Trophoblast cell (in vitro differentiated cells and primary cell): Measurements from ENCODE around the gene SETX.
A peak's percentile ranks its signal among the peaks of the same experiment; 100 is the strongest.

Experiments used
- DNase-seq, 2 donors: peaks; one replicate each; pipeline ENCODE4 v3.0.0-alpha.2; 2016
- H2AFZ ChIP-seq: 2 replicates; pipeline ENCODE4 v1.6.1; 2013; ENCODE audit warnings: low read length, moderate library complexity, mild to moderate bottlenecking; ENCODE audit not compliant: insufficient read depth, poor library complexity
- H2AK5ac ChIP-seq: 2 replicates; pipeline ENCODE4 v1.6.1; 2013; ENCODE audit warnings: mild to moderate bottlenecking, low read length
- H2BK120ac ChIP-seq: 2 replicates; pipeline ENCODE4 v1.6.1; 2013; ENCODE audit warnings: low read length, mild to moderate bottlenecking, moderate library complexity; ENCODE audit not compliant: insufficient read depth, poor library complexity
- H2BK12ac ChIP-seq: 2 replicates; pipeline ENCODE4 v1.6.1; 2013; ENCODE audit warnings: mild to moderate bottlenecking, low read length, moderate library complexity
- H2BK5ac ChIP-seq: 2 replicates; pipeline ENCODE4 v1.6.1; 2013; ENCODE audit warnings: low read length, low read depth, moderate library complexity, mild to moderate bottlenecking; ENCODE audit not compliant: poor library complexity
- H3K14ac ChIP-seq: 2 replicates; pipeline ENCODE4 v1.6.1; 2013; ENCODE audit warnings: mild to moderate bottlenecking, low read length
- H3K18ac ChIP-seq: 2 replicates; pipeline ENCODE4 v1.6.1; 2013; ENCODE audit warnings: mild to moderate bottlenecking, low read length
- H3K23ac ChIP-seq: 2 replicates; pipeline ENCODE4 v1.6.1; 2013; ENCODE audit warnings: low read length
- H3K27ac ChIP-seq: 2 replicates; pipeline ENCODE4 v1.5.1; 2013; ENCODE audit warnings: low read depth, mild to moderate bottlenecking, inconsistent platforms, low read length, moderate library complexity
- H3K27me3 ChIP-seq: 2 replicates; pipeline ENCODE4 v1.6.1; 2013; ENCODE audit warnings: inconsistent platforms, mild to moderate bottlenecking, low read length, moderate library complexity; ENCODE audit not compliant: insufficient read depth
- H3K36me3 ChIP-seq, 2 experiments: 1 replicate in 1 of 2; 2 replicates in 1 of 2; pipeline ENCODE4 v1.6.1; 2013; ENCODE audit warnings: low read length in 2 of 2, mild to moderate bottlenecking in 2 of 2, moderate library complexity in 1 of 2; ENCODE audit not compliant: insufficient read depth in 2 of 2, control insufficient read depth in 1 of 2
- H3K4ac ChIP-seq: 2 replicates; pipeline ENCODE4 v1.6.1; 2013; ENCODE audit warnings: low read depth, mild to moderate bottlenecking, low read length, moderate library complexity
- H3K4me1 ChIP-seq, 2 experiments: 1 replicate in 1 of 2; 2 replicates in 1 of 2; pipeline ENCODE4 v1.6.1; 2013; ENCODE audit warnings: low read length in 2 of 2, mild to moderate bottlenecking in 2 of 2, moderate library complexity in 1 of 2; ENCODE audit not compliant: insufficient read depth in 2 of 2, control insufficient read depth in 1 of 2
- H3K4me2 ChIP-seq: 2 replicates; pipeline ENCODE4 v1.6.1; 2013; ENCODE audit warnings: inconsistent platforms, mild to moderate bottlenecking, low read length, moderate library complexity
- H3K4me3 ChIP-seq: 2 replicates; pipeline ENCODE4 v1.5.1; 2013; ENCODE audit warnings: mild to moderate bottlenecking, low read depth, low read length, inconsistent platforms
- H3K79me1 ChIP-seq: one replicate; pipeline ENCODE4 v1.6.1; 2013; ENCODE audit warnings: low read length
- H3K79me2 ChIP-seq: 2 replicates; pipeline ENCODE4 v1.6.1; 2013; ENCODE audit warnings: low read length, mild to moderate bottlenecking; ENCODE audit not compliant: control insufficient read depth, insufficient read depth, poor library complexity
- H3K9ac ChIP-seq: 2 replicates; pipeline ENCODE4 v1.6.1; 2013; ENCODE audit warnings: mild to moderate bottlenecking, low read length
- H3K9me3 ChIP-seq: 2 replicates; pipeline ENCODE4 v1.6.1; 2013; ENCODE audit warnings: low read depth, mild to moderate bottlenecking, control low read depth, inconsistent platforms, low read length; ENCODE audit not compliant: insufficient read depth
- H4K12ac ChIP-seq: 2 replicates; pipeline ENCODE4 v1.6.1; 2013; ENCODE audit warnings: low read depth, mild to moderate bottlenecking, low read length, moderate library complexity
- H4K8ac ChIP-seq: 2 replicates; pipeline ENCODE4 v1.6.1; 2013; ENCODE audit warnings: low read depth, mild to moderate bottlenecking, low read length, moderate library complexity
- H4K91ac ChIP-seq: one replicate; pipeline ENCODE4 v1.6.1; 2013; ENCODE audit warnings: low read depth, mild to moderate bottlenecking, low read length, moderate library complexity
- WGBS: extraction: QIAGEN DNeasy Blood & Tissue Kit; methylation state at CpG from one replicate; pipeline ENCODE4 v1.1.7; 2013; ENCODE audit warnings: missing lambda C conversion rate; ENCODE audit not compliant: insufficient read length, insufficient coverage; ENCODE audit errors: extremely low coverage; 5-methylcytosine and 5-hydroxymethylcytosine counted together

The SETX gene

GRCh38 chr9:132319421-132320110 is 35.2 kb downstream of the SETX start:
- no peaks in the 10 kb centered on the region for H3K9me3 ChIP-seq
- no peak overlapping the region for H3K4ac ChIP-seq
- H3K79me2 ChIP-seq: no peaks in the 10 kb centered on the region
- peak overlapping the region; percentile 62 for H3K23ac ChIP-seq
- no peak overlapping the region for H2AK5ac ChIP-seq
- no peak overlapping the region for H4K12ac ChIP-seq
- no peak overlapping the region for H2BK12ac ChIP-seq
- peak overlapping the region; percentile 42 for H3K4me2 ChIP-seq
- H2AFZ ChIP-seq: no peak overlapping the region
- H4K8ac ChIP-seq: no peak overlapping the region
- H2BK120ac ChIP-seq: no peak overlapping the region
- no peak for DNase-seq
- H4K91ac ChIP-seq: no peak overlapping the region
- peaks cover 2 to 5% of the 10 kb centered on the region in 2 experiments for H3K4me1 ChIP-seq
- H3K79me1 ChIP-seq: no peaks in the 10 kb centered on the region
- peaks cover 3 to 10% of the 10 kb centered on the region in 2 experiments for H3K36me3 ChIP-seq
- H3K4me3 ChIP-seq: no peak overlapping the region
- H3K27me3 ChIP-seq: no peaks in the 10 kb centered on the region
- no peak overlapping the region for H3K18ac ChIP-seq
- no peak overlapping the region for H3K14ac ChIP-seq
- H3K27ac ChIP-seq: no peak overlapping the region
- 100% methylated on average over 2 of the region's 4 CpGs for WGBS
- H2BK5ac ChIP-seq: no peak overlapping the region
- no peak overlapping the region for H3K9ac ChIP-seq

DNA sequence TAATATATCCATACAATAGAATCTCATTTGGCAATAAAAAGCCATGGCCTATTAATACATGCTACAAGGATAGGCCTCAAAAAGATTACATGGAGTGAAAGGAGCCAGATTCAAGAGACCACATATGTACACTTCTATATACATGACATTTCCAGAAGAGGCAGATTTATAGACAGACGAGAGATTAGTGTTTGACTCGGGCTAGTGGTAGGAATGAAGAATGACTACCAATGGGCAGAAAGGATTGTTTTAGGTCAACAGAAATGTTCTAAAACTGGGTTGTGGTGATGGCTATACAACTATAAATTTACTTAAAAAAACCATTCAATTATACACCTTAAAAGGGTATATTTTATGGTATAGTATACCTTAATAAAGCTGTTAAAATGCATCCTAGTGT is 41.9 kb downstream of the SETX start:
- Histone ChIP-seq H4K12ac (no peak overlapping the region), H3K4ac (no peak overlapping the region), H2AFZ (no peak overlapping the region), H3K36me3 (peaks cover 10 to 13% of the 10 kb centered on the region in 2 experiments), H2BK12ac (no peak overlapping the region), H2BK5ac (no peak overlapping the region), H2BK120ac (no peak overlapping the region), H3K4me3 (no peak overlapping the region), H4K8ac (no peak overlapping the region), H3K4me1 (no peaks in the 10 kb centered on the region), H3K4me2 (no peak overlapping the region), H3K27me3 (no peaks in the 10 kb centered on the region), H3K18ac (no peak overlapping the region), H3K23ac (no peak overlapping the region), H3K27ac (no peak overlapping the region), H3K9ac (no peak overlapping the region), H3K14ac (no peak overlapping the region), H2AK5ac (no peak overlapping the region), H3K79me1 (no peaks in the 10 kb centered on the region), H4K91ac (no peak overlapping the region), H3K79me2 (no peaks in the 10 kb centered on the region), H3K9me3 (no peaks in the 10 kb centered on the region)
- peak in 1 of 2 donors; percentile 36 for DNase-seq
- no CpG with 5 or more reads among the region's 2 CpGs for WGBS

GRCh38 chr9:132312426-132312825 is 42.4 kb downstream of the SETX start:
- H3K9me3 ChIP-seq: no peaks in the 10 kb centered on the region
- H3K9ac ChIP-seq: no peak overlapping the region
- no peak overlapping the region for H3K27ac ChIP-seq
- H3K18ac ChIP-seq: no peak overlapping the region
- H3K79me2 ChIP-seq: no peaks in the 10 kb centered on the region
- no peak overlapping the region for H4K8ac ChIP-seq
- no peak for DNase-seq
- H3K4me2 ChIP-seq: no peak overlapping the region
- no peak overlapping the region for H3K14ac ChIP-seq
- no peaks in the 10 kb centered on the region for H3K79me1 ChIP-seq
- no peak overlapping the region for H2AFZ ChIP-seq
- no peak overlapping the region for H4K91ac ChIP-seq
- H3K27me3 ChIP-seq: no peaks in the 10 kb centered on the region
- H3K36me3 ChIP-seq: peaks cover 13% of the 10 kb centered on the region in 2 experiments
- no peak overlapping the region for H2AK5ac ChIP-seq
- H4K12ac ChIP-seq: no peak overlapping the region
- H2BK12ac ChIP-seq: no peak overlapping the region
- H3K4me1 ChIP-seq: no peaks in the 10 kb centered on the region
- H3K4ac ChIP-seq: no peak overlapping the region
- no peak overlapping the region for H2BK120ac ChIP-seq
- H3K23ac ChIP-seq: no peak overlapping the region
- H3K4me3 ChIP-seq: no peak overlapping the region
- H2BK5ac ChIP-seq: no peak overlapping the region

DNA sequence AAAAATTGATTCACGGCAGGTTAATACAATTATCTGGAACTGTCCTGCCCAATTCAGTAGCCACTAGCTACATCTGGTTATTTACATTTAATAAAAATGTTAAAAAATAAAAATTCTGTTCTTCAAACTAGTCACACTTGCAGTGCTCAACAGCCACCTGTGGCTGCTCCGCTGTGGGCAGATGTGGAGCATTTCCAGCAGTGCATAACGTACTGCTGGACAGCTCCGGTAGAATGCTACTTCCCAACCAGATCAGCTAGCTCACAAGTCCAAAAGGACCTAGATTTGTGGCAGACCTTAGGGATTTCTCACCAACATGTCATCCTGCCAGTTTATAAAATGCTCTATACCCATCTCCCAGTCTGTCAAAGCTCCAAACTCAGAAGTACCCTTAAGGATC is 42.8 kb downstream of the SETX start:
- H2BK120ac ChIP-seq: no peak overlapping the region
- DNase-seq: no peak
- H3K9me3 ChIP-seq: no peaks in the 10 kb centered on the region
- H3K4me1 ChIP-seq: no peaks in the 10 kb centered on the region
- no peak overlapping the region for H3K27ac ChIP-seq
- no peak overlapping the region for H3K4me3 ChIP-seq
- no peak overlapping the region for H2BK12ac ChIP-seq
- no peak overlapping the region for H3K9ac ChIP-seq
- H3K23ac ChIP-seq: no peak overlapping the region
- no peaks in the 10 kb centered on the region for H3K79me1 ChIP-seq
- no peak overlapping the region for H3K18ac ChIP-seq
- no peak overlapping the region for H3K4ac ChIP-seq
- no peak overlapping the region for H4K8ac ChIP-seq
- H3K14ac ChIP-seq: no peak overlapping the region
- H3K36me3 ChIP-seq: peaks cover 13% of the 10 kb centered on the region in 2 experiments
- H2BK5ac ChIP-seq: no peak overlapping the region
- no CpG with 5 or more reads among the region's 4 CpGs for WGBS
- H2AK5ac ChIP-seq: no peak overlapping the region
- no peak overlapping the region for H4K12ac ChIP-seq
- H3K4me2 ChIP-seq: no peak overlapping the region
- no peak overlapping the region for H4K91ac ChIP-seq
- H2AFZ ChIP-seq: no peak overlapping the region
- no peaks in the 10 kb centered on the region for H3K27me3 ChIP-seq
- no peaks in the 10 kb centered on the region for H3K79me2 ChIP-seq
